HG03097 (cell line): ENCODE measurements around the gene PBX1.

Experiments
- ATAC-seq: cut with Tn5 transposase; IDR thresholded peaks from one replicate; pipeline ENCODE4 v1.9.1; 2021; ENCODE audit not compliant: unreplicated experiment, low FRiP score

PBX1 gene

GRCh38 chr1:164611754-164612642 is 53.0 kb downstream of the PBX1 start:
- no peak for ATAC-seq

- ATAC-seq: no peak
Observed at GRCh38 chr1:164613176-164613575, 54.2 kb downstream of the PBX1 start.

GRCh38 chr1:164614316-164614715 is 55.3 kb downstream of the PBX1 start:
- no peak for ATAC-seq

- ATAC-seq: no peak
Observed at GRCh38 chr1:164617377-164618201, 58.6 kb downstream of the PBX1 start.

DNA sequence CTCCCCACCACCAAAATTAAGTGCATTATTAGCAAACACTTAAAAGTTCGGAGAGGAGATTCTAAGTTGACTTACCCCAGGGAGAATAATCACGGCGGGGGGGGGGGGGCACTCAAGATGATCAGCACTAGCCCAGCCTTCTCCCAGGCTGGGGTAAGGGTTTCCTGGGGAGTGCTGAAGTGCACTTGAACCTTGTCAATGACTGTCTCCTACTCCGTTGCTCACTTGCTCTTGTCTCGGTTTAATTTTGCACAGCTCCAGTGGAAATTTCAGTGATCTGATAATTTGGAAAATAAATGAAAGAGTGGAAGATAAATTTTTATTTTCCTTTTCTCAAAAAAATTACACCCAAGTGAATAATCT is 59.2 kb downstream of the PBX1 start:
- no peak for ATAC-seq

DNA sequence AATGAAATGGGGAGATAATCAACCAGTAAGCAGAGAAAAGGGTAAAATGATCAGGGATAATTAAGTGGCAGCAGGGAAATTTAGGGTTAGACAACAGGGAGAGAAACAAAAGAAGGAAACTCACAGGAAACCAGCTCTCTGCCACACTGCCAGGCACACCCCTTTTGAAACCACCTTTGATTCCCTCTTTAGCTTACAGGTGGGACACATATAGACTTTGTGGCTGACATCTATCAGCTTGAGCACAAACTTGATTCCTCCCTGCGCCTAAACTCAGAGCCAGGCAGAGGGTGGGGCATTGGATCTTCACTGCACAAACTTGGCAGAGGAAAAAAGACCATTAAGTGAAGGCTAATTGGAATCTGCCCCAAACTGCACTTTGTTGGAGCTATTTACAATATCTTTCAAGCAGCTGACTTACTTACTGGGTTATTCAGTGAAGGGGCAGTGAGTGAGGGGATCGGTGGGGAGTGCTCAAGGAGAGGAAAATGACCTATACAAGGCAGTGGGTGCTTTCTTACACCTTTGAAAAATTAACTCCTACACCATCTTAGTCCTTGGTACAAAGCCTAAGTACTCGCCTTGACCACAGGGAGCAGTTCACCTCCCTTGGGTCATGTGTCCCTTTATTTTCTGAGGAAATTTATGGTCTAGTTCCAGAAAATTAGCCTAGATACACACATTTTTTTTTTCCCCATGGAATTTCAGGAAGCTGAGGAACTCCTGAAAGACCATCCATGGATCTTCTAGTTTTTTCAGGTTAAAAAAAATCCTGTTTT is 60.2 kb downstream of the PBX1 start:
- ATAC-seq: no peak

DNA sequence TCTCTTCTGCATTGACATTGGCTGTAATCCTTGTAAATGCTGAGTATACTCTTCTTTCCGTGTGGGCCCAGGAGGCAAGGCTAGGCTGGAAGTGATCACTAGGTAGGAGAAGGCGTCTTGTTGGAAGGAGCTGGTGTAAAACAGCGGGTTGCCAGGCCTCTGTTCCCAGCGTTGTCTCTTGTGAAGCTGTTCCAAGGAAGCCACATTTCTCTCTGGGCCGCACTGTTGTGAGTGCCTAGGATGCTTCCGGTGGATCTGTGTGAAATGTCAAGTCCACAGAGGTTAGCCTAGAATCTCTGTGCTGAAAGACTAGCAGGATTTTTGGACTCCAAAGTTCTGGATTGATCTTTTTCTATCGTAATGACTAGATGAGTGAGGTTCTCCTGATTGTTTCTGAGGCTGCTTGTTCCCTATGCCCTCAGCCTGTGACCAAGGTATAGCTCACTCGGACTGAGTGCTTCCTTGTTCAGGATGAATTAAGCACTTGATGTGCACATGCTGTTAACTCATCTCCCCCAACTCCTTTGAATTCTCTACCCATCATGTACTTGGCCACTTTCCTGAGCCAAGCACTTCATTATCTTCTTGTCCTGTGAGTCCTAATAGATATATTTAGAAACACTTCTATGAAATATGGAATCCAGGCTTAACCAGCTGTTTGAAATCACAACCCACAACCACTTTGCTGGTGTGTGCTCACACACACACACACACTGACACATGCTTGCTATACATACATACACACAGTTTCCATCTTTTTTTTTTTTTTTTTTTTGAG is 63.3 kb downstream of the PBX1 start:
- no peak for ATAC-seq

- ATAC-seq: no peak
Observed at GRCh38 chr1:164623805-164624204, 64.8 kb downstream of the PBX1 start.

- no peak for ATAC-seq
Observed at GRCh38 chr1:164624400-164624799, 65.4 kb downstream of the PBX1 start.

GRCh38 chr1:164625004-164625617 is 66.1 kb downstream of the PBX1 start:
- no peak for ATAC-seq

GRCh38 chr1:164628772-164629171 is 69.8 kb downstream of the PBX1 start:
- ATAC-seq: no peak

GRCh38 chr1:164629971-164630370 is 71.0 kb downstream of the PBX1 start:
- ATAC-seq: no peak

GRCh38 chr1:164630626-164631396 is 71.8 kb downstream of the PBX1 start:
- ATAC-seq: no peak

GRCh38 chr1:164631751-164632150 is 72.8 kb downstream of the PBX1 start:
- no peak for ATAC-seq

GRCh38 chr1:164633997-164634396 is 75.0 kb downstream of the PBX1 start:
- ATAC-seq: no peak

DNA sequence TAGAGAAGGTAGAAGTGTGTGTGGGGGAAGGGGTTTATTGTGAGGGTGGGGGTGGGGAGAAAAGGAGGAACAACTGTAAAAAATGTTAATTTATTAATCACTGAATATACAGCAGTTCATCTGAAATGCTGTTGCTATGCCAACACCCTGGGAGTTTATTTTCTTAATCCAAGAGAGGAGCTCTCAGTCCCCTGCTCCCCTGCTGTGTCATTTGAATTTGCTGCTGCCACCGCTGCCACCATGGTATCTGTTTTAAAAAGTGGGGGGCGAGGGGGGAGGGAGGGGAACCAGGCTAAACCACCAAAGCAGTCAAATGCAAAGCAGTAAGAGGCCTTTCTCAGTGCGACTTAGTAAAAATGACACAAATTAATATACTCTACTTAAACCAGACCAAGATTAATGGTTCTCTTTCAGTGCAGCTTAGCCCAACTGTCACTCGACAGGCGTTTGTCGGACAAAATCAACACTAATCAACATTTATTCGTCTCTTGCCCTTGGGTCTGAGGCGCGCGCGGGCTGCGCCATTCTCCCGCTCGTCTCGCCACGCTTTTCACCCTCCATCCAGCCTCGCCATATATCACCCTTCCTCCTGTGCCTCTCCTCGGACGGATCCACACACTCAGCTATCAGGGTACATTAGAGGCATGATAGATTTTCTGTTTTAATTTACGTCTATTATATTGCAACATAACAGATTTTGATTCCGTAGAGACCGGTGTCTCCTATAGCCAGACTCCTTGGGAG is 76.2 kb downstream of the PBX1 start:
- ATAC-seq: no peak

- no peak for ATAC-seq
Observed at GRCh38 chr1:164635803-164636731, 77.1 kb downstream of the PBX1 start.
